DMS79 (cell line): ENCODE measurements around the gene GLT6D1.

ENCODE experiments used
- DNase-seq: peaks from one replicate; lab custom pipeline; 2025; lab: John Stamatoyannopoulos, UW

Gene GLT6D1

DNA sequence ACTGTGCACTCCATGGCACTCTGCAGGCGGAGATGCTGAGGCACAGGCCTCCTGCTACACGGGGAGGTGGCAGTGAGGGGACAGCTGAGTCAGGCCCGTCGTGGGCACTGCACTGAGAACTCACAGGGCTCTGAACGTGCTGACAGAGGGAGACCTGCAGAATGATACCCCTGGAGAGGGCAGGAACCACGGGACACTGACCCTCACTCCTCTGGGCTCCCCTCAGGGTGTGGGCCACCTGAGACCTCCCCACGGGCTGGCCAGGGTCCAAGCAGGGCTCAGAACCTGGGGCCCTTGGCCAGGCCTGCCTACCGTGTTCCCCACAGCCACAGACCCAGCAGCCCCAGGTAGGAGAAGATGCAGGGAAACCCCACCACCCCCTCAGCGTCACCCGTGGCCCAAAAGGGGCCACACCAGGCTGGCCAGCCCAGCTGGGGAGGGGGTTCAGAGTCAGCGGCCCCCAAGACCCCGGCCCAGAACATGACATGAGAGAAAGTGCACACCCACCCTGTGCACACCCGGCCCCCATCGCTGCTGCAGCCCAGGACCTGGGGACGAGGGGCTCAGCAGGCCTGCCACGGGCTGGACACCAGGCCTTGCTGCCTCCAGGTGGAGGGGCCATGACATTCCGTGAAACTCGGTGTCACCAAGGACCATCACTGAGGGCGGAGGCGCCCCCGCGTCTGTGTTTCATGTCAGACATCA, 30.9 kb downstream of the GLT6D1 start:
- DNase-seq, result no peak

DNA sequence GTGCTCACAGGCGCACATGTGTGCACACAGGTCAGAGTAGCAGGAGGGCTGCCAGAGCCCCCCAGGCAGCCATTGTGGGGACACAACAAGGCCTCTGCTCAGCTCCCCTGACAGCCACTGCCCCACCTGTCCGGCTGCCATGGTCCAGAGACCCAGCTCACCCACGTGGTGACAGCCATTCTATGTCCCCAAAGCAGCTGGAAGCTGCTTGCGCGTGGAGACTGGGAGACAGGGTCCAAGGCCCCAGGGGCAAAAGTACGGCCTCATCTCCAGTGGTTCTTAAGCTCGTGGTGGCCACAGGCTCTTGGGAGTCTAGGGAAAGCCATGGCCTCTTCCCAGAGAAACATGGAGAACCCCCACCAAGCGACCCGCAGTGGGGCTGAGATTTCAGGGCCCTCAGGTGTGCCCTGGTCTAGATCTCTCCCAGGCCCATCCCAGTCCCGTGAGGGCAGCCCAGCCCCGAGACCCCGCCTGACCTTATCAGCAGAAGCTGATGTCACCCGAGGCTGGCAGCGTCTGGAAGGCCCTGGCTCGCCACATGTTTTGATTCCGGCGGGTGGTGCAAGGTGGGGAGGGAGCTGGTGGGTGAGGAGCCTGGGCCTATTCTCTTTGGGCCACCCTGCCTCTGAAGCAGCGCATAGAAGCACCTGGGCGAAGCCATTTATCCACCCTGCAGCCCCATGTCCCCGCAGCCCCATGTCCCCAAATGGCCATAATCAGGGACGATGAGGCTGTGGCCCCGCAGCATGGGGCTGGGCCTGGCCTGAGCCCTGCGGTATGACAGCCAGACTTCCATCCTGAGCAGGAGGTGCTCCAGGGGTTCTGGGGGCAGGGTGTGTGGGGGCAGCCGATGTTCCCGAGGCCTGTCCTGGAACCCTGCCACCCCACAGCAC, 31.7 kb downstream of the GLT6D1 start:
- DNase-seq, result no peak

DNA sequence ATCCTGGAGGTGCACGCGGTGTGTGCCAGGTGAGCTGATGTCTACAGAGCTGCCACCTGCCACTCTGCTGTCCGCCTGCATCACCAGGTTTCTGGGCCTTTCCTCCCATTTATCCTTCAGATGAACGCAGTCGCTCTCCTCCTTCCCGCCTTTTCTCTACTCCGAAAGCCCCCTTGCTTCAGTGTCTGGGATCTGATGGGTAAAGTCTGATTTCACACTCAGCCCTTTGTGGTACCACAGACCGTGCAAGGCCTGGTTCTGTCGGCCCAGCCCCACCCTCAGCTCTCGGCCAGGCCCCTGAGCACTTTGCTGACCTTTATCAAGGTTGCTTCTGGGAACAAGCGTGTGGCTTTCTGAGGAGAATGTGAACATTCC, 32.5 kb downstream of the GLT6D1 start:
- no peak for DNase-seq

DNA sequence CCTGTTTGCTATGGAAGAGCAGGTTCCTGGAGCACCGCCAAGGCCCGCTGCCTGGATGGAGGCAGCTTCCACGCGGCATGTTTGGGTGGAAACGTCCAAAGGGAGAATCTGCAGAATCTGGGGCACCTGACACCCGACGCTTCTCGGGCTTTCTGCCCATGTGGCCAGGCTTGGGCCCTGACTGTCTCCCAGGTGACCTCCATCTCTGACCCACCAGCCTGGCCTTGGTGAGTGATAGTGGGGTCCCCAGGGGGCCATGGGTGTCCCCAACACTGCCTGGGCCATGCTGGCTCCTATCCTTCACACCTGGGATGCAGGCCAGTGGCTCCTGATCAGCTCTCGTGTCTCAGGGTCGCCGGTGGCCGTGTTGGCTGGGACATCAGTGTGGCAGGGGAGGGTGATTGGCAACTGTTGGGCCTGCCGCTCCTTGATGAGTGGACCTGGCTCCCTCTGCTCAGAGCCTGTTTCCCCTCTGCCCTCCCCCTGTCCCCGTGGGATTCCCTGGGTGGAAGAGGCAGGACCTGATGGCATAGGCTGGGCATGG, 34.0 kb downstream of the GLT6D1 start:
- no peak for DNase-seq

DNA sequence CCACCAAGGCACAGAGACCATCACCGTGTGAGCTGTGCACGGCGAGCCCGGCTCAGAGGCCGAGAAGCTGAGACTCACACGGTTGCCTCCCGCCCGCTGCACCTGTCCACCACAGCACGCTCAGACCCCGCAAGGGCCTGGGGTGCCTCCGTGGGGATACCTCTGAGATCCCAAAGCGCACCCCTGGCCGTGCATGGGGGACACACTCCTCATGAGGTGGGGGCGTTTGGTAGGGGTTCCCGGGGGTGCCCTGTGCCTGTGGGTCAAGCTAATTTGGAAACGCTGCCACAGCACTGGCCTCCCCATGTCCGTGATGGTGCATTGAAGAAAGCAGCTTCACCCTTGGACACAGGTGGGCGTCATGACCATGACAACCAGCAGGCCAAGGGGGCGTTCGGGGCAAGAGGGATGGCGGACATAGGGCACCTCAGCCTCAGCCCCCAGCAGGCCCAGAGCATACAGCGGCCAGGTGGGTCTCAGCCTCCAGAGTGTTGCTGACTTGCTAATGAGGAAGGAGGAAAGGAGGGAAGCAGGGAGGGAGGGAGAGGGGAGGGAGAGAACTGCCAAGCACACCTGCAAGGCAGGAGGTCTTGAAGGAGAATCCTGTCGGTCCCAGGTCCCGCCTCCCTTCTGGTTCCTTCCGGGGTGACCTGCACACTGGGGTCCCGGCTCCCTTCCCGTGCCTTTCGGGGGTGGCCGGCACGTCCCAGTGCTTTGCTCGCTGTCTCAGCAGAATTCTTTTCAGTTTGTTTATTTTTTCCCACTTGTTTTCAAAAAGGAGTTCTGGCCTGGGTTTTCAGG, 34.7 kb downstream of the GLT6D1 start:
- peak; percentile 47 for DNase-seq

DNA sequence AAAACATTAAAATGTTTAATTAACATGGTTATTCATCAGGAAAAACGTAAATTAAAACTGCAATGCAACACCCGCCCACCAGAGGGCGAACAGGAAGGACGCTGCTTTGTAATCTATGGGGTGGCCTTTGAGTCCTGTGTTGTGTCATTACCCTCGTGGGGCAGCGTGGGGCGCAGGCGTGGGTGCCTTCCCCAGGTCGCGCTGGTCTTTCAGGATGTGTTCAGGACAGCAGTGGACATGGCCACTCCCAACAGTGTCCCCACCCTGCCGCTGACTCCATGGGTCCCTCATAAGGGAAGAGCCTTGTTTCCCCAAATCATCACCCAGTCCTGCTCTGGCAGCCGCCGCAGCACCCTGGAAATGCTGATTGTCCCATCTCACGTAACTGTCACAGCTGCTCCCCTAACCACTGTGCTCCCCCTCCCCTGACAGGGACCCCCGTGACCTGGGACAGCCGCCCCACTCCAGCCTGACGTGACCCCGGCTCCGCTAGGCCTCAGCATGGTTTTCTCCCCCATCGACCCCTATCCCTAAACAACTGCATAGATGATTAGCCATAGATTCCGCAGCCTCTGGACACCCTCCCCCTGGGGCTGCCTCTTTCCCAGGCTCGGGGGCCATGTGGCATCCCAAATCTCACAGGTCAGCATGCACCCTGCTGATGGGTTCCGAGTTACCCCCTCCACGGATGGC, 36.4 kb downstream of the GLT6D1 start:
- DNase-seq, result no peak

DNA sequence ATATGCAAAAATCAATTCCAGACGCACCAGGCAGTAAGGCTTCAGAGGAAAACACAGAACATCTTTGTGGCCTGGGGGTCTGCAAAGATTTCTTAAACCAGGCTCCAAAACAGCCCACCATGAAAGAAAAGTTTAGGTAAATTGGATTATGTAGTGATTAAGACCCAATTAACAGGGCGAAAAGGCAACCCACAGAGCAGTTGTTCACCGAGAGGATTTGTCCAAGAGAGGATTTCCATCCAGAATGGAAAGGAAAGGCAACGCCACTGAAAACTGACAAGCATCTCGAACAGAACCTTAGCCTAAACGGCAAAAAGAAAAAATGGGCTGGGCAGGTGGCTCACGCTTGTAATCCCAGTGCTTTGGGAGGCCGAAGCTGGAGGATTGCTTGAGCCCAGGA, 37.4 kb downstream of the GLT6D1 start:
- no peak for DNase-seq

DNA sequence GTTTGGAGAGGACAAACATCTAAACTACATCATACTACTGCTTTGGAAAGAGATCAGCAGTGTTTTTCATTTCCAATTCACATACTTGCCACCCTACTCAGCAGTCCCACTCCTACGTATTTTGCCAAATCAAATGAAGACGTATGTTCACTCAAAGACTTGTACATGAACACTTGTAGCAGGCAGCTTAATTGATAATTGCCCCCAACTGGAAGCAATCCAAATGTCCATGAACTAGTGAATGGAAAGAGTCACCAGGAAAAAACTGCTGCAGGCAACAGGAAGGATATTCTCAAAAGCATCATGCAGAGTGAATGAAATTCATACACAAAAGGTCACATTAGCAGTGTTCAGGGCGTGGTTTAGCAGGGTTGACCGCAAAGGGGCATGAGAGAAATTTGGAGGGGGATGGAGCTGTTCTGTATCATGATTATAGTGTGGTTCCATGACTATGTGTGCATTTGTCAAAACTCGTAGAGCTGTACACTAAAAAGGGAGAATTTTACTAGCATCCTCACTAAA, 39.0 kb downstream of the GLT6D1 start:
- DNase-seq, result no peak

DNA sequence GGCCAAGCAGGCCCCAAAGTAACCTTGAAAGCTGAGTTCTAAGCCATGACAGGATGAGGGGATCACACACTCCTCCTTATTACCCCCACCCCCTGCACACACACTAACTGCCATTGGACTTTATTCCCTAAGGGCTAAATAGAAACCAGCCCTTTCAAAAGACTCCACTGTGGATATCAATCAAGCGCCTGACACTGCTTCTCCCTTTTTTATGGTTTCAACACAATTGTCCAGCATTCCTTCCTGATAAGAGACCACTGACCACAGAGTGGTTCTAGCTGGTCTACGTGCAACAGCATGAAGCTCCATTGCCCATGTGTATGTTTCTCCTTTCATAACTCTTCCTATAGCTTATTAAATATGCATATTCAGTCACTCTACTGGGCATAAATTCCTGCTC, 43.1 kb downstream of the GLT6D1 start:
- DNase-seq, result no peak

DNA sequence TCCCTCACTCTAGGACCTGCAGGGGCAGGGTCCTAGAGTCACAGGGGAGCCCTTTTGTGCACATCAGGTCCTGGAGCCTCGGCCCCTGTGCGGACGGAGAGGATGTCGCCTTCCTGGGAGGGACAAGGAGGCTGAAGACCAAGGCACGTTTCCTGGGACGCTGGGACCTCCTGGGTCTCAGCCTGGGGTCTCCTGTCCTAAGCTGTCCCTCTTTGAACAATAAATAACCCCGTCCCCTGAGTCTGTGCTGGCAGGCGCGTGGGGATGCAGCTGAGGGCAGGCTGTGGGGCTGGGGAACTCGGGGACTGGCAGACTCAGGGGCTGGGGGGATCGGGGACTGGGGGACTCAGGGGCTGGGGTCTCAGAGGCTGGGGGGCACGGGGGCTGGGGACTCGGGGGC, 46.7 kb downstream of the GLT6D1 start:
- no peak for DNase-seq

DNA sequence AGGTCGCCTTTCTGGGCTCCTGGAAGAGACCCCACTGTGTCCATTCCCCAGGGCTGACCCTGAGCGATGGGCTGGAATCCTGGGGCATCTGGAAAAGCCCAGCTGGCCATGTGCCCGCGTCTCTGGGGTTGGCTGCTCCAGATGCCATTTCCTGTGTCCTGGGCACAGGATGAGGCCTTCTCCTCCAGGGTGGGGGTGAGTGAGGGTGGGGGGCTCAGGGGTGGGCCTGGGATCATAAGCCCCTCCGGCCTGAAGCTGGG, 47.1 kb downstream of the GLT6D1 start:
- DNase-seq, result no peak

DNA sequence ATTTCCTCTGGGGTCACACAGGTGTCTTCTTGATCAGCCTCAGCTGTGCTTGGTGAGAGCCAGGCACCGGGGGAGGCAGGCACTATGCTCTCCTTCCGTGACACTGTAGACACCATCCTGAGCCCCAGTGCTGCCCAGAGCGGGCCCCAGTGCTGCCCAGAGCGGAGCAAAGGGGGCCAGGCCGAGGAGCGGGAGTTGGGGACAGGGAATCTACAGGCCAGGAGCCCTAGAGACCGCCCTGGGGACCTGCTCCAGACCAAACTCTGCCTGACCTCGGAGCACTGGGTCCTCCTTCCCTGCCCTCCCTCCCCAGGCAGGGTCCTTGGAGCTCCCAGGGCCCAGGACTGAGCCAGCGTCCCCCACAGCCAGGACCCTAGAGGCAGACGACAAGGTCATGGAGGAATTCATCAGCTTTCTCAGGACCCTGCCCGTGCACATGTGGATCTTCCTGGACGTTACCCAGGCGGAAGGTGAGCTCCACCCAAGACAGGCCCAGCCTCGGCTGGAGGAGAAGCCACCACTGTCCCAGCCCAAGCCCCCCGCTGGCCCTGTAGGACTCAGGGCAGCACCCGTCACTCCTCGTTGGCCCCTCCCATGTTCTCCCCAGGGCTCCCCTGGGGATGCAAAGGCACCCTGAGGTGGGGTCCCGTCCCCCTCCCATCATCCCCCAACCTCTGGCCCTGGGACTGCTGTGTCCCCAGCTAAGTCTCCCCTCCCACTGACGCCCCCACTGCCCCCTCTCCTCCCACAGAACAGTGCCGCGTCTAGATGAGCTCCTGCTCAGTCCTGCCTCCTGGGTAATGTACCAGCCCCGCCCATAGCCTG, 47.6 kb downstream of the GLT6D1 start:
- no peak for DNase-seq

DNA sequence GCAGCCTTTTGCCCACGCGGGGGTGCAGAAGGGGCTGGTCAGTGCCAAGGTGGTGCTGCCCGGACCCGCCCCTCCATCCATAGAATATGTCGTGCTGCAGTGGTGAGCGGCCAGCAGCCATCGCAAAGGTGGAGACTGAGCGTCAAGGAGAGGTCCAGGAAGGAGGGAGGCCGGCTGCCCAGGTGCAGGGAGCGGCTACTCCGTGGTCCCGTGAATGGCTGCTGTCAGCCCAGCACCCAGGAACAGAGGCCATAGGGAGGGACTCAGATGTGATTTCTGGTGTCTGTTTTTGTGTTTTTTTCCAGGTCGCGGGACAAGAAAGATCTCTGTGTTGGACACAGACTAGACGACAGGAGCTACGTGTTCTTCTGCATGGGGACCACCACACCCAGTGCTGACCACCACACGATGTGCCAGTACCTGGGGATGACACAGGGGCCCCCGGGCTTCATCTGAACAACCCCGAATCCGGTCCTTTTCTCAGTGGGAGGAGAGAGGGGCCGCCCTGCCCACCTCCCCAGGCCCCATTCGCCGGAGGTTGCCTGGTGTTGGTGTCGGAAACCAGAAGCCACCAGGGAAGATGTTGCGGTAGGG, 48.8 kb downstream of the GLT6D1 start:
- DNase-seq, result no peak

DNA sequence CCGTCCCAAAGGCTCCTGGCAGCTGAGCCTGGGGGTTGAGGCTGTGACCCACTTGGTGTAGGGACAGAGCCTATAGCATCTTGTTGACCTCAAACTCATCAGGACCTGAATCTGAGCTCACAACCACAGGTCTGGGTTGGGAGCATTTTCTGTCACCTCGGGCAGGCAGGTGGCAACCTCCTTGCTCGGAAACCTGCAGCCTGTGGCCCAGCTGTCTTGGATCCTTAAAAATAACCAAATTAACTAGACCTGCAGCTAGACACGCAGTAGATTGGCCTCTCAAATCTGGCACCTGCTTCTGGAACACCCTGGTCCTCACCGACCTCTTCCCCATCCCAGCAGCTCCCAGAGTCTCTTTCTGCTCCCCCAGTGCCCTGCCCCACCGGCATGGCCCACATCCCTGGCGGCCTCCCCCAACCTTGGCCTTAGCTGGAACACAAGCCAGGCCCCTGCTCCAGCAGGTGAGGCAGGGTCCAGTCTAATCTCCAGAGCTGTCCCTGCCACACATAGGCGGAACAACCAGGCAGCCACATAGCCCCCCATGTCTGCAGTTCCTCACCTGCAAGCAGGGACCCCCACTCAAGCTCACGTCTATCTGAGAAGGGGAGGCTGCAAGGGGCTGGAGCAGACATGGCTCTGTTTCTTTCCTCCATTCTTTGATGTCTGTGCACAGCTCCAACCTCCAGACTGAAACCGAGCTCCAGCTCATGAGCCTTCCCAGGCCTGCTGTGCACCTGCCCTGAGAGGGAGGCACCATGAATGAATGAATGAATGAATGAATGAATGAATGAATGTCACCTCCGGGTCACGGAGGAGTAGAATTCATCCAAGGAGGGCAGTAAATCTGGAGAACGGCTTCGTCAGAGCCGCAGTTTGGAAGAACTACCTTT, 49.5 kb downstream of the GLT6D1 start:
- no peak for DNase-seq

DNA sequence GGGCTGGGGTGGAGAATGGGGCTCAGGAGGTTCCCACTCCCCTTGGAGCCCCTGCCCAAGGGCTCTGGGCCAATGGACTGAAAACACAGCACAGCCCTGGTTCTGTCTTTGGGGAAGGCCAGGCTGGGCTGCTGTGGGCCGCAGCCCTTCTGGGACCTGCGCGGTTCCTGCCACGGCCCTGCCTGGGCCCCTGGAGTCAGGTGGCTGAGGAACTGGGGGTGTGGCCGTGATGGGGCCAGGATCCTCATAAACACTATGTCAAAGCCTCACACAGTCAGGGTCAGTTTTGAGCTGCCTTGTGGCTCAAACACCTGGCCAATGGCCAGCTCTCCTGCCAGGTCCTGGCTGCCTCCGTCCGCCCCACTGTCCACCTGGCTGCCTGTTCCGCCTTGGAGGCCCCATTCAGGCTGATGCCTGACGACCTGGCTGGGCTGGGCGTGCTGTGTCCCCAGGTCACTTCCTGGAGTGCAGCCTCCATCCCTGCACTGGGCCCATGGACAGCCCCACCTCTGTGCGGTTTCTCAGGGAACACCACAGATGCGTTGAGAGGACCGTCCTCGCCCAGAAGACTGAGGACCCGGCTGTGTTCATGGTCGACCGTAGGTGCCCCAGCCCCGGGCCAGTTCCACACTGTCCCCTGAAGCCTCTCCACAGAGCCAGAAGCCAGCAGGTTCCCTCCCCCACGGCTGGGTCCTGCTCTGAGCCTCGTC, 50.3 kb downstream of the GLT6D1 start:
- no peak for DNase-seq

DNA sequence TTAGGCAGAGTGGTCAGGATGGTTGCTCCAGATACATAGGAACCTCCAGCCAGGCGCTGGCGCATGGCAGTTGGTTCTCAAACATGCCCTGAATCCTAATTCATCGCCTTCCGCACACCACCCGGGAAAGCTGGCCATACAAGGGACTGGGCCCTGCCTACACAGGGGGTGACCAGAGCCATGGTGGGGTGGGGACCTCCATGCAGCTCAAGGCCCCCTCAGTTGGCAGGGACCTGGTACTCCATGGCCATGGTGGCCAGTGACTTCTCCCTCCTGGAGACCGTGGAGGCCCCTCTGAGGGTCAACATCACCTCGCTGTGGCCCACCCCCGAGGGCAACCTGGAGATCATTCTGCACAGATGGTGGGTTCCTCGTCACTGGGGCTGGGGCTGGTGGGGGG, 51.0 kb downstream of the GLT6D1 start:
- no peak for DNase-seq

DNA sequence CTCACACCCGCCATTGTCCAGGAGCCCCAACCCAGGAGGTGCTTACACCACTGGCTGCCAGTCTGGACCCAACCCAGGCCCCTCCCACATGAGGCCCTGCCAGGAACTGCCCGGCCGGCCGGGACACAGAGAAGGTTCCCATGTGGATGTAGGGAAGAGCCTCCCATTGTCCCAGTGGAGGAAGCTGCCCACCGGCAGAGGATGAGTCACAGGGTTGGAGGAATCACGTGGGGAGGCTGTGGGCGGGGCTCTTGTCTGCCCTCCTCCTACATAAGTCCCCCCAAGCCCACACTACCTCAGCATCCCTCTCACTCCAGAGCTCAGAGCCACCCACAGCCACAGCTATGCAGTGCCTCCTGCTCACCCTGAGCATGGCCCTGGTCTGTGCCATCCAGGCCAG, 51.7 kb downstream of the GLT6D1 start:
- DNase-seq, result no peak

DNA sequence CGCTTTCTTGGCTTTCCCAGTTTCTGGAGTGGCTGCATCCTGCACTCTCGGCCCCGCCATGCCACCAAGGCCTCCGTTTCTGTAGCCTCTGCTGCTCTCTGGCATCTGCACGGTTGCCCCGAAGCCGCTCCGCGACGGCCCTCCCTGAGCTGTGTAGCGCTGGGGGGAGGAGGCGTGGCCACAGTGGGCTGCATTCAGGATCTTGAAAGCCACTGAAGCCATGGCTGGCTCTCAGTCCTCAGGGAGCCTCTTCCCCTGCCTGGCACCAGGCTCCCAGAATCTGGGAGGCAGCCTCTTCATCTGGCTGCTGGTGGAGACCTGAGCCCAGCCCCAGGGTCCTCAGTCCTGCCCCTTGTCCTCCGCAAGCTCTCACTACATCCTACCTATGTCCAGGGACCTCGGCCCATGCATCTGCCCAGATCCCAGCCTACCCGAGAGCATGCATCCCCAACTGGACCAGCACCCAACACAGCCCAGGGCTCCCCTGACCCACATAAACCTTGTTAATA, 52.7 kb downstream of the GLT6D1 start:
- no peak for DNase-seq

DNA sequence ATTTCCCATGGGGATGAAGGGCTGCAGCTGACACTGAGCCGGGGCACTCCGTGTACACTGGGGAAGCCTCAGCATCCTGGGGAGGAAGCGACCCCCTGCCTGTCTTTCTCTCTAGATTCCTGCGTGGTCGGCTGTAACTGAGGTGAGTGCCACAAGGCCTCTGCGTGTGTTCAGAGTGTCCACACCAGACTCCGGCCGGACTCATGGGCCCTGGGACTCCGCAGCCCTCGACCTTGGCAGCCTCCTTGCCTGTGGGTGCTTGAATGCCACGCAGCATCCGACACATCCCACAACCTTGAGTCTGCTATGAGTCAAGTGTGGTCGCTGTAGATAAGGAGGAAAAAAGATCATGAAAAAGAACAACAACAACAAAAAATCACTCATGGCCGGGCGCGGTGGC, 54.4 kb downstream of the GLT6D1 start:
- DNase-seq, result no peak
